Stomach (tissue), 9 donors: ENCODE data around the gene USO1. TPM values are rescaled to one million over a fixed set of nuclear protein-coding genes. Genes with fewer than 3 reads are reported as not detected.

ENCODE experiments used
- DNase-seq, 2 donors: peaks; one replicate each; pipeline versions ENCODE4 v3.0.0 to v3.0.0-alpha.2; 2013 to 2019
- H3K27ac ChIP-seq, 5 donors: fragments of 200-600 bp in 4 of 5; sonication (generic) in 4 of 5; one replicate each; pipeline ENCODE4 v1.5.1; 2013 to 2019; ENCODE audit warnings: mild to moderate bottlenecking in 1 of 5, moderate library complexity in 1 of 5
- H3K27me3 ChIP-seq, 3 donors: fragments of 200-600 bp; sonication (generic); one replicate each; pipeline ENCODE4 v1.5.1; 2017 to 2019; ENCODE audit warnings: mixed run types in 1 of 3
- H3K36me3 ChIP-seq, 4 donors: fragments of 200-600 bp; sonication (generic); 1 replicate in 3 of 4; 2 replicates in 1 of 4; pipeline ENCODE4 v1.5.1; 2016 to 2019
- H3K4me1 ChIP-seq, 4 donors: fragments of 200-600 bp; sonication (generic); one replicate each; pipeline ENCODE4 v1.5.1; 2016 to 2019
- H3K4me3 ChIP-seq, 4 donors: fragments of 200-600 bp; sonication (generic) in 3 of 4; one replicate each; pipeline ENCODE4 v1.5.1; 2016 to 2019; ENCODE audit warnings: mild to moderate bottlenecking in 1 of 4
- H3K9me3 ChIP-seq, 4 donors: fragments of 200-600 bp; sonication (generic); one replicate each; pipeline ENCODE4 v1.5.1; 2016 to 2019
- EP300 ChIP-seq: sonication (generic); formaldehyde crosslinking; IDR thresholded peaks from one replicate; pipeline ENCODE4 v1.6.1; 2017; ENCODE audit warnings: antibody characterized with exemption
- POLR2A ChIP-seq, 4 donors: fragments of 450-650 bp; IDR thresholded peaks; one replicate each; pipeline ENCODE4 v1.6.1; 2016; ENCODE audit warnings: antibody characterized with exemption in 4 of 4, control low read depth in 2 of 4, mild to moderate bottlenecking in 1 of 4, moderate library complexity in 1 of 4
- POLR2AphosphoS5 ChIP-seq, 3 donors: sonication (generic); formaldehyde crosslinking; IDR thresholded peaks; one replicate each; pipeline ENCODE4 v1.6.1; 2016; ENCODE audit warnings: antibody characterized with exemption in 3 of 3
- WGBS, 5 donors: extraction: QIAGEN DNeasy Blood & Tissue Kit in 3 of 5; methylation state at CpG; one replicate each; pipeline versions ENCODE4 v1.1.5 to v1.1.7; 2013 to 2018; 5-methylcytosine and 5-hydroxymethylcytosine counted together
- intact Hi-C: fragments of 100-400 bp; cut with DNase I; formaldehyde crosslinking; loops from one replicate; pipeline ENCODE4 v1.15.1; 2023; ENCODE audit warnings: low total_unique reads
- polyA plus RNA-seq, 3 donors: library from polyadenylated mRNA; stranded (reverse); fragments of 200-250 nt; gene quantifications; one replicate each; pipeline ENCODE4 v1.2.3, GENCODE V29; 2013
- total RNA-seq, 5 donors: library from RNA; depleted of rRNA; stranded (reverse); fragments of >200 nt; gene quantifications; one replicate each; pipeline versions ENCODE4 v1.1.0 to v1.2.3, GENCODE V29; 2014 to 2016
- TF ChIP-seq, protein P1 (sequence below), 7 experiments: fragments of 450-650 bp in 4 of 7; fragments of 200-600 bp in 3 of 7; sonication (generic) in 3 of 7; IDR thresholded peaks; one replicate each; pipeline ENCODE4 v1.5.1; 2016 to 2019; ENCODE audit warnings: antibody characterized with exemption in 7 of 7, control low read depth in 2 of 7, mild to moderate bottlenecking in 1 of 7
- donor health status: healthy with polysubstance abuse.
- donor health status: Bipolar disorder and iron deficiency.
- donor health status: healthy.

The USO1 gene
- total and polyA plus RNA-seq, 8 donors: 20.6 to 120 (median 39.1) TPM

- no peaks in the 10 kb centered on the region for H3K9me3 ChIP-seq
- H3K36me3 ChIP-seq: peaks cover 0 to 11% (median 9%) of the 10 kb centered on the region in 4 donors
- peak in 1 of 2 donors; percentile 8 for DNase-seq
- WGBS, 5 donors: 50 to 73% (median 63%) methylated on average over 3 of the region's 3 CpGs
- no peak overlapping the region for H3K4me3 ChIP-seq
- TF ChIP-seq, protein P1, sequence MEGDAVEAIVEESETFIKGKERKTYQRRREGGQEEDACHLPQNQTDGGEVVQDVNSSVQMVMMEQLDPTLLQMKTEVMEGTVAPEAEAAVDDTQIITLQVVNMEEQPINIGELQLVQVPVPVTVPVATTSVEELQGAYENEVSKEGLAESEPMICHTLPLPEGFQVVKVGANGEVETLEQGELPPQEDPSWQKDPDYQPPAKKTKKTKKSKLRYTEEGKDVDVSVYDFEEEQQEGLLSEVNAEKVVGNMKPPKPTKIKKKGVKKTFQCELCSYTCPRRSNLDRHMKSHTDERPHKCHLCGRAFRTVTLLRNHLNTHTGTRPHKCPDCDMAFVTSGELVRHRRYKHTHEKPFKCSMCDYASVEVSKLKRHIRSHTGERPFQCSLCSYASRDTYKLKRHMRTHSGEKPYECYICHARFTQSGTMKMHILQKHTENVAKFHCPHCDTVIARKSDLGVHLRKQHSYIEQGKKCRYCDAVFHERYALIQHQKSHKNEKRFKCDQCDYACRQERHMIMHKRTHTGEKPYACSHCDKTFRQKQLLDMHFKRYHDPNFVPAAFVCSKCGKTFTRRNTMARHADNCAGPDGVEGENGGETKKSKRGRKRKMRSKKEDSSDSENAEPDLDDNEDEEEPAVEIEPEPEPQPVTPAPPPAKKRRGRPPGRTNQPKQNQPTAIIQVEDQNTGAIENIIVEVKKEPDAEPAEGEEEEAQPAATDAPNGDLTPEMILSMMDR (IDR thresholded peaks at IDR 0.05): no peak
- TF ChIP-seq EP300: no peak
- TF ChIP-seq POLR2AphosphoS5 (IDR thresholded peaks at IDR 0.05): no peak
- TF ChIP-seq POLR2A (IDR thresholded peaks at IDR 0.05): no peak
- no peaks in the 10 kb centered on the region for H3K4me1 ChIP-seq
- no peaks in the 10 kb centered on the region for H3K27me3 ChIP-seq
- no peak overlapping the region for H3K27ac ChIP-seq
- intact Hi-C loops: no loop called here
Measured at GRCh38 chr4:75820676-75821075, 96.3 kb downstream of the USO1 start.

DNA sequence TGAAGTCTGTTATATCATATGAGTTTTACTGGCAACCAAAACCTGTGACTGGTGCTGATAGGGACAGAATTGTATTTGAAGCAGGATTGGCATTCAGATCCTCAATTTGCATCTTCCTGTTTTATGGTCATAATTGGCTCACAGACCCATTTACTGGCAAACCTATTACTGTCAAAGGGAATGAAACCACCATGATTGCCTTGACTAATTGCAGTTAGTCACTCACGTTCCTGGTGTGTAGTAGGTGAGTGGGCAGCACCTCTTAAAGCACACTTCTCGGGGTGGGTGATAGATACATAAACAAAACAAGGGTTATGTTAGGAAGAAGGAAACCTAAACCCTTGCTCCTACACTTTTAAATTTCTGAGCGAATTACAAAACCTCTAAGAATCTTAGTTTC is 96.8 kb downstream of the USO1 start:
- Histone ChIP-seq H3K9me3 (no peaks in the 10 kb centered on the region), H3K36me3 (peaks cover 0 to 6% (median 4%) of the 10 kb centered on the region in 4 donors), H3K27me3 (no peaks in the 10 kb centered on the region), H3K4me3 (no peak overlapping the region), H3K4me1 (no peaks in the 10 kb centered on the region), H3K27ac (no peak overlapping the region)
- intact Hi-C loops: no loop called here
- DNase-seq: no peak
- WGBS, 5 donors: 87 to 96% (median 89%) methylated on average over 3 of the region's 3 CpGs
- no peak for TF ChIP-seq EP300
- TF ChIP-seq POLR2A (IDR thresholded peaks at IDR 0.05): no peak
- no peak for TF ChIP-seq POLR2AphosphoS5 (IDR thresholded peaks at IDR 0.05)
- TF ChIP-seq, protein P1 (IDR thresholded peaks at IDR 0.05): no peak

DNA sequence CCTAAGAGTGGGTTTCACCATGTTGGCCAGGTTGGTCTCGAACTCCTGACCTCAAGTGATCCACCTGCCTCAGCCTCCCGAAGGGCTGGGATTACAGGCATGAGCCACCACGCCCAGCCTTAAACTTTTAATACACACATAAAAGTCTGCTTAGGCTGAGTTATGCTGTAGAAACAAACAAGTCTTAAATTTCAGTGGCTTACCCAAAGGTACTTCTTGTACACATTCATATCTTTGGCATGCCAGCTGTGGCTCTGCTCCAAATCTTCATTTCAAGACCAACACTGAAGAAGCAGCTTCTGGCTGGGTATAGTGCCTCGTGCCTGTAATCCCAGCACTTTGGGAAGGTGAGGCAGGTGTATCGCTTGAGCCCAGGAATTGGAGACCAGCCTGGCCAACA is 97.6 kb downstream of the USO1 start:
- no peak for DNase-seq
- WGBS, 5 donors: 70 to 89% (median 84%) methylated on average over 4 to 5 of the region's 5 CpGs
- H3K9me3 ChIP-seq: no peaks in the 10 kb centered on the region
- H3K4me1 ChIP-seq: no peaks in the 10 kb centered on the region
- H3K27ac ChIP-seq: no peak overlapping the region
- no peaks in the 10 kb centered on the region for H3K27me3 ChIP-seq
- TF ChIP-seq POLR2AphosphoS5 (IDR thresholded peaks at IDR 0.05) (no peak), POLR2A (IDR thresholded peaks at IDR 0.05) (no peak), EP300 (no peak)
- TF ChIP-seq, protein P1 (IDR thresholded peaks at IDR 0.05): no peak
- intact Hi-C loops: no loop called here
- H3K36me3 ChIP-seq: no peaks in the 10 kb centered on the region
- H3K4me3 ChIP-seq: no peak overlapping the region

DNA sequence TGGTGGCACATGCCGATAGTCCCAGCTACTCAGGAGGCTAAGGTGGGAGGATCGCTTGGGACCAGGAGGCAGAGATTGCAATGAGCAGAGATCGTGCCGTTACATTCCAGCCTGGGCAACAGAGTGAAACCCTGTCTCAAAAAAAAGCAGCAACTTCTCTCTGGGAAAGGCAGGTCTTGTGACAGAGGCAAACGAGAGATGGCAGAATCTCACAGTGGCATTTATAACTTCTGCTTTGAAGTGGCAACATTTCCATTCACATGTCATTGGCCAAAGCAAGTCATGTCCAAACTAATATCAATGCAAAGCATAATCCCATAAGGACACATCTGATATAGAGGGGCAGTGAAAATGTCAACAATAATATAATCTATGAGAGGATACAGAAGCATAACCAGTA is 98.0 kb downstream of the USO1 start:
- DNase-seq: no peak
- Histone ChIP-seq H3K9me3 (no peaks in the 10 kb centered on the region), H3K4me3 (no peak overlapping the region), H3K27ac (no peak overlapping the region), H3K36me3 (no peaks in the 10 kb centered on the region), H3K4me1 (no peaks in the 10 kb centered on the region), H3K27me3 (no peaks in the 10 kb centered on the region)
- intact Hi-C loops: no loop called here
- no peak for TF ChIP-seq EP300
- TF ChIP-seq, protein P1 (IDR thresholded peaks at IDR 0.05): no peak
- no peak for TF ChIP-seq POLR2AphosphoS5 (IDR thresholded peaks at IDR 0.05)
- TF ChIP-seq POLR2A (IDR thresholded peaks at IDR 0.05): no peak
- 85 to 94% (median 88%) methylated on average over 5 of the region's 5 CpGs for WGBS, 5 donors
